Adipocyte (in vitro differentiated cells): ENCODE data around the gene PSMA4.
"Not testable (repeated sequence)": the region's sequence is repeated elsewhere in the genome, so short reads cannot be mapped to it uniquely, and the experiment has no call there.

Source experiments
- DNase-seq: peaks from one replicate; pipeline ENCODE4 v3.0.0-alpha.2; 2015; ENCODE audit warnings: low read depth
- H3K27me3 ChIP-seq: replicated peaks from 2 replicates; pipeline ENCODE4 v1.7.0; 2013; ENCODE audit warnings: mild to moderate bottlenecking, low read length, moderate library complexity; ENCODE audit not compliant: control insufficient read depth, insufficient read depth
- H3K36me3 ChIP-seq: 2 replicates; pipeline ENCODE4 v1.7.0; 2013; ENCODE audit warnings: low read length, mild to moderate bottlenecking, moderate library complexity; ENCODE audit not compliant: control insufficient read depth, insufficient read depth, severe bottlenecking
- H3K4me1 ChIP-seq: 2 replicates; pipeline ENCODE4 v1.7.0; 2013; ENCODE audit warnings: mild to moderate bottlenecking, low read length, moderate library complexity; ENCODE audit not compliant: control insufficient read depth, insufficient read depth
- H3K4me3 ChIP-seq: 2 replicates; pipeline ENCODE4 v1.7.0; 2013; ENCODE audit warnings: mild to moderate bottlenecking, low read length, moderate library complexity
- H3K9ac ChIP-seq: 2 replicates; pipeline ENCODE4 v1.7.0; 2013; ENCODE audit warnings: mild to moderate bottlenecking, low read length, moderate library complexity
- H3K9me3 ChIP-seq: 2 replicates; pipeline ENCODE4 v1.7.0; 2013; ENCODE audit warnings: mild to moderate bottlenecking, low read length, moderate library complexity; ENCODE audit not compliant: control insufficient read depth

Gene PSMA4

DNA sequence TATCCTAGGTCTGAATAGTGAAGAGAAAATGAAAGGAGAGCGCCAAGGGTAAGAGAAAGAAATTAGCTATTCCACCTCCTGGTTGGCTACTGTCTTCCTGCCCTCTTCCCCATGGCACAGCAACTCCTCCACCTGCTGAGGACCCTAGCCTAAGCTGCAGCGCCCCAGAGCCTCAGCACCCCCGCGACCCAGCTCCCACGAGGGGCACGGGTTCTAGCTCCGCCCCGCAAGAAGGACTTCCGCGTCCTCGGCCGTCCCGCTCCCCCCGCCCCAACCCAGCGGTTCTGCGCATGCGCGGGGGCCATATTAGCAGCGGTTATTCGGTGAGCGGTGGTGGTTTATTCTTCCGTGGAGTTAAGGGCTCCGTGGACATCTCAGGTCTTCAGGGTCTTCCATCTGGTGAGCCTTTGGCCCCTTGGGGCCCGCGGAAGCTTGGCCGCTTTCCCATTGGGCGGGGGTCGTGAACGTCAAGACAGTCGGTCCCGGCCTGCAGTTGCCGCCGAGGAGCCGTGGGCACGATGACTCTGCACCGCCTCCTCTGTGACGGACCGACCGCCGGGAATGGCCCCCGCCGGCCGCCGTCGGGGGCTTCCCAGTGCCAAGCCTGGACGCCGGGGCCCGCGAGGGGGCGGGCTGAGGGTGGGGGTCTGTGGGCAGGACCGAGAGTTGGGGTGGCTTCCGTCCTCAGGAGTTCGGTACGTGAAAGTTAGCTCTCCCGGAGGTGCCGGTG lies at the start of gene PSMA4:
PSMA4 (plus strand) TSS at position 304 of the 730 bp plus-strand sequence. CDS start 1,484 bp downstream, outside the sequence.
- Histone ChIP-seq H3K9ac (peak within 1 kb of the TSS; percentile 99), H3K4me3 (peak within 1 kb of the TSS; percentile 96), H3K36me3 (peaks cover 33% of the 10 kb centered on the region), H3K27me3 (no peaks in the 10 kb centered on the region), H3K9me3 (no peaks in the 10 kb centered on the region), H3K4me1 (peaks cover 30% of the 10 kb centered on the region)
- DNase-seq, result peak; percentile 94

DNA sequence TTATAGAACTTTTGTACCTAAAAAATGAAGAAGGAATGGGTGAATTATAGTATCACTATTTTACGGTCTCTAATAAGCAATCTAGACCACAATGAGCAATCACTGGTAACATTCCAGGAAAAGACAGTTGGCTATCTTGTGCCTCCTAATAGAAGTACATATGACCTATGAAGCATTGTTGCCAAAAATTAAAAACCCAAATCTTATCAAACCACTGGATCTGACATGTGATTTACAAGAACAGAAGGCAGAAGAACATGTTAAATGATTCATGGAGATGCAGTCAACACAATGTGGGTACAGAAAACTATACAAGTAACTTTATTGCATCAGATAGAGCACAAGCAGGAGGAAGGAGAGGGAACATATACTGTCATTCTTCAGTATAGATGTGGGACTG lies 47.4 kb upstream of the PSMA4 start:
- Histone ChIP-seq H3K9ac (peak overlapping the region; percentile 26), H3K27me3 (no peaks in the 10 kb centered on the region), H3K4me1 (peaks cover 24% of the 10 kb centered on the region), H3K9me3 (no peaks in the 10 kb centered on the region), H3K36me3 (peaks cover 95% of the 10 kb centered on the region), H3K4me3 (no peak overlapping the region)
- no peak for DNase-seq

DNA sequence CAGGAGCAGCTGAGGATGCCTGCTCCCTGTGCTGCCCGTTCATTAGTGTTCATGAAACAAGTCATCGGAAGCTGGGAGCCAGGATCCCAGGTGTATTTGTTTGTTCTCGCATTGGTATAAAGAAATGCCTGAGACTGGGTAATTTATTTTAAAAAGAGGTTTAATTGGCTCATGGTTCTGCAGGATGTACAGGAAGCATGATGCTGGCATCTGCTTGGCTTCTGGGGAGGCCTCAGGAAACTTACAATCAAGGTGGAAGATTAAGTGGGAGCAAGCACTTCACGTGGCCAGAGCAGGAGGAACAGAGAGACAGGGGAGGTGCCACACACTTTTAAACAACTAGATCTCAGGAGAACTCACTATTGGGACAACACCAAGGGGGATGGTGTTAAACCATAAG lies 38.4 kb upstream of the PSMA4 start:
- Histone ChIP-seq H3K4me1 (no peaks in the 10 kb centered on the region), H3K27me3 (no peaks in the 10 kb centered on the region), H3K4me3 (no peak overlapping the region), H3K36me3 (peaks cover 45% of the 10 kb centered on the region), H3K9ac (no peak overlapping the region), H3K9me3 (no peaks in the 10 kb centered on the region)
- no peak for DNase-seq

DNA sequence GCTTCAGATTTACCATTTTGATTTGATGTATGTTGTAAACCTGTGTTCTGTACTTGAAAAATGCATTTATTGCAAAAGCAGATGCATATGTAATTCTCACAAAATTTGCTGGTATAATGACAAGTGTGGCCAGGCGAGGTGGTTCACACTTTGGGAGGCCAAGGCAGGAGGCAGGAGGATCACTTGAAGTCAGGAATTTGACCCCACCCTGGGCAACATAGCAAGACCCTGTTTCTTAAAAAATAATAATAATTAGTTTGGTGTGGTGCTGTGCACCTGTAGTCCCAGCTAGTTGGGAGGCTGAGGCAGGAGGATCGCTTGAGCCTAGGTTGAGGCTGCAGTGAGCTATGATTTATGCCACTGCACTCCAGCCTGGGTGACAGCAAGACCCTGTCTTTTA lies 37.6 kb upstream of the PSMA4 start:
- H3K4me1 ChIP-seq, result no peaks in the 10 kb centered on the region
- no peak for DNase-seq
- peaks cover 37% of the 10 kb centered on the region for H3K36me3 ChIP-seq
- H3K27me3 ChIP-seq, result no peaks in the 10 kb centered on the region
- no peak overlapping the region for H3K4me3 ChIP-seq
- H3K9ac ChIP-seq, result no peak overlapping the region
- H3K9me3 ChIP-seq, result no peaks in the 10 kb centered on the region

DNA sequence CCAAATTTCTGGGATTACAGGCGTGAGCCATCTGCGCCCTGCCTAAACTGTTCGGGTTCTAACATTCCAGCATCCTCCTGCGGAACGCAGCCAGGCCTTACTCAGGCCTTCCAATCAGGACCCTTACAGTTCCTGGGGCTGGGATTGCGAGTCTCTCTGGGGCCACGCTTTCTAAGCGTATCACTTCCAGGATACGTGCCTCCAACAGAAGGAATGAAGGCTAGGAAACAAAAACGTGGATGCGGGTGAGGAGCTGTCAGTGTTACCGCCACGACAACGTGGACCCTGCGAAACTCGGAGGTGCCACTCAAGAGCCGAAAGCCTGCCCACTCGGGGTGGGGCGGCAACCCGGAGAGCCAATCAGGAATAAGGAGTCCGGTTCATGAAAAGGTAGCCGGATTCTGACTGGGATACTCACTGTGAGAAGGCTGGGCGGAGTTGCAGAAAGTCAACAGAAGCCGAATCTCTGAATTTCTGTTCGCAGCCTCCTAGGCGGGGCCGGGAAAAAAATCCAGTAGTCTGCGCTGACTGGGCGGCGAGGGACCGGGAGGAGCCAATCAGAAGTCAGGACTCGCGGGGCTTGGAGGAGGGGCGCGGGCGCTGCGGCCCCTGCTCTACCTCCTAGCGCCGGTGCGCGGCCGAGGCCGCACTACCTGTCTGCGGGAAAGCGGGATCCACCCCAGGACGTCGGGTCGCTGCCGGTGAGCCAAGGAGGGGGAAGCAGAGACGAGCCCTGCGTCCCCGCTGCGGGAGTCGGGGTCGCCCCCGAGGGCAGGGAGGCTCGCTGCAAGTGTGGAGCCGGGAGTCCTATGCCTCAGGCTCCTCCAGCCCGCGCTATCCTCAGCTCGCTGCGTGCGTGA lies 33.0 kb upstream of the PSMA4 start, which contains the start of gene HYKK:
HYKK (plus strand) TSS at position 607 of the 860 bp plus-strand sequence. CDS start 5,512 bp downstream, outside the sequence.
- peak; percentile 99 for DNase-seq
- H3K4me3 ChIP-seq, result peak within 1 kb of the TSS; percentile 90
- no peaks in the 10 kb centered on the region for H3K9me3 ChIP-seq
- H3K4me1 ChIP-seq, result peaks cover 6% of the 10 kb centered on the region
- no peaks in the 10 kb centered on the region for H3K27me3 ChIP-seq
- H3K9ac ChIP-seq, result peak within 1 kb of the TSS; percentile 83
- H3K36me3 ChIP-seq, result no peaks in the 10 kb centered on the region

DNA sequence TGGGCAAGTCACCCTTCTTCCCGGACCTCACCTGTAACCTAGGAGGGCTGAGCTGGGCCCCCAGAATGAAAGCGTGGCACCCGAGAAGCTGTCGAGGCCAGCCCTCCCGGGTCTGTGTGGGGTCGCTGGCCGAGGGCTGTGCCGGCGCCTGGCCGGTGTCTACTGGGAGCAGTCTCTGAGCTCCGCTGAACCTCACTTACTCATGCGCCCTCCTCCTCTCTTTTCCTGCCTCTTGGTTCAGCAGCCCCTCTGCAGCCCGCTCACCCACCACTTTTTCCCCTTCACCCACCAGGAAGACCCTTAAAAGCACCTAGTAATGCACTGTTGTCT lies 32.4 kb upstream of the PSMA4 start:
- DNase-seq, result no peak
- Histone ChIP-seq H3K9ac (peak overlapping the region; percentile 83), H3K4me1 (peaks cover 6% of the 10 kb centered on the region), H3K9me3 (no peaks in the 10 kb centered on the region), H3K27me3 (no peaks in the 10 kb centered on the region), H3K4me3 (peak overlapping the region; percentile 90), H3K36me3 (no peaks in the 10 kb centered on the region)

GRCh38 chr15:78508272-78508671 lies 32.0 kb upstream of the PSMA4 start:
- Histone ChIP-seq H3K9ac (peak overlapping the region; percentile 83), H3K36me3 (no peaks in the 10 kb centered on the region), H3K27me3 (no peaks in the 10 kb centered on the region), H3K4me1 (peaks cover 6% of the 10 kb centered on the region), H3K9me3 (no peaks in the 10 kb centered on the region), H3K4me3 (peak overlapping the region; percentile 90)
- no peak for DNase-seq

DNA sequence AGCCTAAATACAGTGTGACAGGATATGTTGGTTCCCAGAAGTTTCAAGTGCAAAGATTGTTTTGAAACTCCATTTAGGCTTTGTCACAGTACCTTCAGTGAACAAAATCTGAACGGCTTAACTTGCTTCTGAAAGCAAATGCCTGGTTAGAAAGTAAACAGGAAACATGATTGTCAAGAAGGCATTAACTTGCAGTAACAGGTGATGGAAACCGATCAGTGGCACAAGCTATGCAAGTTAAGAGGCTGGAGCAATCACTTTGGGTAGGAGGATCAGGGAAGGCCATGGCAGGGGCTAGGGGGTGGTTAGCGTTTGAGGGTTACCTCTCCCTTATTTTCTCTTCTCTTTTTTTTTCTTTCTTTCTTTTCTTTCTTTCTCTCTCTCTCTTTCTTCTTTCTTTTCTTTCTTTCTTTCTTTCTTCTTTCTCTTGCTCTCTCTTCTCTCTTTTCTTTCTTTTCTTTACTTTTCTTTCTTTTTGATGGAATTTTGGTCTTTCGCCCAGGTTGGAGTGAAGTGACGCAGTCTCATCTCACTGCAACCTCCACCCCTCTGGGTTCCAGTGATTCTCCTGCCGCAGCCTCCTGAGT lies 30.4 kb upstream of the PSMA4 start:
- no peaks in the 10 kb centered on the region for H3K9me3 ChIP-seq
- DNase-seq, result no peak
- H3K9ac ChIP-seq, result no peak overlapping the region
- no peak overlapping the region for H3K4me3 ChIP-seq
- H3K4me1 ChIP-seq, result peaks cover 6% of the 10 kb centered on the region
- H3K36me3 ChIP-seq, result no peaks in the 10 kb centered on the region
- no peaks in the 10 kb centered on the region for H3K27me3 ChIP-seq

DNA sequence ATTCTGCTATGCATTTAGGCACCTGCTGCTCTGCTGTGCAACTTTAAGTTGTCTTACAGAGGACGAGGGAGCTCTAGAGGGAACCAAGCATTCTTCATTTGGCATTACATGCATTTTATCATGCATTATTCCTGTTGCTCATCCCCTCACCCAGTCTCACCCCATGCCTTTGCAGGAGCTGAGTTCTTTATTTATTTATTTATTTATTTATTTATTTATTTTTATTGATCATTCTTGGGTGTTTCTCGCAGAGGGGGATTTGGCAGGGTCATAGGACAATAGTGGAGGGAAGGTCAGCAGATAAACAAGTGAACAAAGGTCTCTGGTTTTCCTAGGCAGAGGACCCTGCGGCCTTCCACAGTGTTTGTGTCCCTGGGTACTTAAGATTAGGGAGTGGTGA lies 20.2 kb upstream of the PSMA4 start:
- not testable (repeated sequence) for H3K9me3 ChIP-seq, H3K4me3 ChIP-seq, H3K36me3 ChIP-seq, H3K9ac ChIP-seq, DNase-seq, H3K4me1 ChIP-seq, H3K27me3 ChIP-seq

GRCh38 chr15:78524230-78524629 lies 16.0 kb upstream of the PSMA4 start:
- Histone ChIP-seq H3K27me3 (no peaks in the 10 kb centered on the region), H3K36me3 (no peaks in the 10 kb centered on the region), H3K4me3 (no peak overlapping the region), H3K9me3 (no peaks in the 10 kb centered on the region), H3K9ac (no peak overlapping the region), H3K4me1 (no peaks in the 10 kb centered on the region)
- DNase-seq, result no peak

DNA sequence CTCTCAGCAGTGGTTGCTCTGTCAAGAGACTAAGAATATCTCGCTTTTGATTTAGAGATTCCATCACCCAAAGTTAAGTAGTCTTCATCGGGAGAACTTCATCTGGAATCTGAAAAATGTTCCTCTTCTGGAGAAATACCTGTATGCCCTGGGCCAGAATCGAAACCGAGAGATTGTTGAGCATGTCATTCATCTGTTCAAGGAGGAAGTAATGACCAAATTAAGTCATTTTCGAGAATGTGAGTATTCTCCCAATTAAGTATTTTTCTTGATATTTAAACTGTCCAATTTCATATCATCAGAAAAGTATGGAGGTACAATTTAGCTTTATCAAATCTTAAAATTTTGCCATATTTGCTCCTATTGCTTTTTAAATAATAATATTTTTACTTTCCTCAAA lies 12.9 kb upstream of the PSMA4 start:
- Histone ChIP-seq H3K4me1 (no peaks in the 10 kb centered on the region), H3K4me3 (no peak overlapping the region), H3K36me3 (no peaks in the 10 kb centered on the region), H3K9me3 (no peaks in the 10 kb centered on the region), H3K9ac (no peak overlapping the region), H3K27me3 (no peaks in the 10 kb centered on the region)
- DNase-seq, result no peak
